K562 (cell line): Measurements from ENCODE around the gene AGAP3. TPM values are rescaled to one million over a fixed set of nuclear protein-coding genes. Genes with fewer than 3 reads are reported as not detected.

Experiments
- BHLHE40 ChIP-seq: IDR thresholded peaks from 2 replicates; pipeline ENCODE4 v1.6.1; 2011; ENCODE audit warnings: low read length, improper control_type of control experiment
- CREB1 ChIP-seq, 2 experiments: sonication (generic) in 1 of 2; formaldehyde crosslinking in 1 of 2; IDR thresholded peaks; 2 replicates each; pipeline versions ENCODE4 v1.6.1 to v1.8.0; 2012 to 2022; ENCODE audit warnings: inconsistent platforms in 1 of 2, mild to moderate bottlenecking in 1 of 2, missing genetic modification reagents in 1 of 2, moderate library complexity in 1 of 2
- EP300 ChIP-seq: IDR thresholded peaks from 2 replicates; pipeline ENCODE4 v1.6.1; 2012; ENCODE audit warnings: low read length, improper control_type of control experiment
- GTF2F1 ChIP-seq: IDR thresholded peaks from 2 replicates; pipeline ENCODE4 v1.6.1; 2011; ENCODE audit warnings: low read depth, low read length, improper control_type of control experiment
- HNRNPK ChIP-seq: fragments of 200-400 bp; formaldehyde crosslinking; IDR thresholded peaks from one replicate; pipeline ENCODE4 v1.6.1; 2018; ENCODE audit warnings: mild to moderate bottlenecking, low read depth, low read length; ENCODE audit not compliant: poor library complexity, severe bottlenecking
- JUND ChIP-seq, 2 experiments: IDR thresholded peaks; 2 replicates in 1 of 2; 3 replicates in 1 of 2; pipeline ENCODE4 v1.6.1; 2011; ENCODE audit warnings: borderline replicate concordance in 2 of 2, low read depth in 2 of 2, low read length in 2 of 2, improper control_type of control experiment in 1 of 2, missing biosample characterization in 1 of 2, missing genetic modification characterization in 1 of 2, missing genetic modification reagents in 1 of 2
- NR2C2 ChIP-seq, 2 experiments: fragments of 200-800 bp in 1 of 2; sonication (Bioruptor generic) in 1 of 2; sonication (generic) in 1 of 2; formaldehyde crosslinking in 1 of 2; IDR thresholded peaks; 2 replicates each; pipeline versions ENCODE4 v1.6.1 to v1.8.0; 2016 to 2022; ENCODE audit warnings: mild to moderate bottlenecking in 1 of 2, missing compliant biosample characterization in 1 of 2, missing genetic modification characterization in 1 of 2, missing genetic modification reagents in 1 of 2
- RB1 ChIP-seq: fragments of 450-650 bp; IDR thresholded peaks from 2 replicates; pipeline ENCODE4 v1.6.1; 2017; ENCODE audit warnings: low read depth, mild to moderate bottlenecking
- RBFOX2 ChIP-seq: fragments of 200-400 bp; formaldehyde crosslinking; IDR thresholded peaks from 2 replicates; pipeline ENCODE4 v1.6.1; 2017; ENCODE audit warnings: low read depth, mild to moderate bottlenecking, low read length, moderate library complexity
- RFX5 ChIP-seq: IDR thresholded peaks from 2 replicates; pipeline ENCODE4 v1.6.1; 2011; ENCODE audit warnings: low read depth, mild to moderate bottlenecking, improper control_type of control experiment, low read length
- SAFB2 ChIP-seq: fragments of 200-400 bp; formaldehyde crosslinking; IDR thresholded peaks from 2 replicates; pipeline ENCODE4 v1.6.1; 2018; ENCODE audit warnings: borderline replicate concordance, low read length, low read depth, moderate library complexity; ENCODE audit not compliant: severe bottlenecking
- polyA plus RNA-seq, 8 experiments: library from polyadenylated mRNA; depleted of rRNA in 4 of 8; stranded (reverse) in 5 of 8; unstranded in 3 of 8; fragments of >200 nt; fragmentation: Nextera tagmentation in 2 of 8; fragmentation: Illumina TruSeq in 1 of 8; extraction: Ambion mirVana in 2 of 8; extraction: Trizol in 1 of 8; gene quantifications; 2 replicates each; pipeline versions ENCODE4 v1.2.1 to v1.2.3, GENCODE V29; 2011 to 2014; ENCODE audit warnings: inconsistent platforms in 1 of 8, missing spikeins in 1 of 8
- total RNA-seq, 7 experiments: library from RNA; depleted of rRNA in 6 of 7; stranded (reverse); fragments of >200 nt in 6 of 7; fragmentation: Illumina TruSeq in 2 of 7; extraction: Trizol in 2 of 7; gene quantifications; 2 replicates each; pipeline versions ENCODE4 v1.2.1 to v1.2.3, GENCODE V29; 2011 to 2021; ENCODE audit warnings: low replicate concordance in 1 of 7
- TF ChIP-seq, protein P1 (sequence below): conservative IDR thresholded peaks from 2 replicates; pipeline ENCODE4 v1.6.1; 2011; ENCODE audit warnings: low read depth, mild to moderate bottlenecking, low read length; ENCODE audit not compliant: control insufficient read depth
- TF ChIP-seq, protein P2 (sequence below), 3 experiments: fragments of 200-800 bp in 1 of 3; sonication (Bioruptor generic) in 1 of 3; sonication (generic) in 1 of 3; formaldehyde crosslinking in 1 of 3; IDR thresholded peaks; 2 replicates each; pipeline versions ENCODE4 v1.6.1 to v1.8.0; 2016 to 2022; ENCODE audit warnings: mild to moderate bottlenecking in 2 of 3, missing compliant biosample characterization in 2 of 3, missing genetic modification characterization in 2 of 3, missing genetic modification reagents in 1 of 3
- TF ChIP-seq, protein P3 (sequence below), 2 experiments: fragments of 450-650 bp in 1 of 2; IDR thresholded peaks; 2 replicates each; pipeline ENCODE4 v1.6.1; 2011 to 2017; ENCODE audit warnings: low read depth in 2 of 2, antibody characterized with exemption in 1 of 2, borderline replicate concordance in 1 of 2, low read length in 1 of 2, mild to moderate bottlenecking in 1 of 2, mixed read lengths in 1 of 2; ENCODE audit not compliant: control insufficient read depth in 1 of 2
- TF ChIP-seq, protein P4 (sequence below): fragments of 250-450 bp; sonication (Bioruptor Pico); IDR thresholded peaks from 2 replicates; pipeline ENCODE4 v1.8.0; 2022; ENCODE audit warnings: inconsistent platforms

Gene AGAP3
- total and polyA plus RNA-seq, 9 of the 15 experiments (the other 6 are each of a cell fraction or from before 2014, with no cell fraction given): 3.4 to 208 (median 62.2) TPM

DNA sequence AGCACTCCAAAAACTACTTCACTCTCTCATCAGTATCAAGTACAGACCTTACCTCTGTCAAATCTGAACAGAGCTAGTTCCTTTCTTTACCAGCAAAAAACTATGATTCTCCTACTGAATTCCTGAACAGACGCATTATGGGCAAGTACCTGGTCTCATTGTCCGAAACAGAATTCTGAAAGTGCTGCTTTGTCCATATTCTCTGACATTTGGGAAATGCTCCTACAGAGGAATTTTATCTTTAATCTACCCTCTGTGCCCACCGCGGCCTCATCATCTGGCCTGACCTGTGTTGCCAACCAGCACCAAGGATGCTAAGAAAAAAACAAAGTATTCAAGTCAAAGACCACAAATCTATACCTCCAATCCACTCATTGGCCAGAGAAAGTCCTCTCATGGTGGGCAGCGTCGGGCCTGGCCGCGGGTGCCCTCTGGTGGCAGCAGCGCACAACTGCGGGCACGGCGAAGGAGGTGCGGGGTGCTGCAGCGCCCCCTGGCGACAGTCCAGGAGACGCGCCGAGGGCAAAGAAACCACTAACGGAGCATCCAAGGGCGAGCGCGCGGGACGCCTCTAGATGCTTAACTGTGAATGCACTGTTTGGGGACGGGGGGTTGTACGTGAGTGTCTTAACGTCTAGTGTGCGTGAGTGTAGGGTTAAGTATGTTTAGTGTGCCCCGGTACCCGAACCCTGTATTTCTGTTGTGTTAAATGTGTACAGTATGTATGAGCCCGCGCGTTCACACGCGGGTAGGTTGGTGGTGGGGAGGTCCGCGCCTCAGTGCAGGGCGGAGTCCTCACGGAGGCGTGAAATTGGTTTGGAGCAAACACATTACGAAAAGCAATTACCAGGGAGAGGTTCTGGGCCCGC, 86.2 kb downstream of the AGAP3 start (continued):
- TF ChIP-seq, protein P1, sequence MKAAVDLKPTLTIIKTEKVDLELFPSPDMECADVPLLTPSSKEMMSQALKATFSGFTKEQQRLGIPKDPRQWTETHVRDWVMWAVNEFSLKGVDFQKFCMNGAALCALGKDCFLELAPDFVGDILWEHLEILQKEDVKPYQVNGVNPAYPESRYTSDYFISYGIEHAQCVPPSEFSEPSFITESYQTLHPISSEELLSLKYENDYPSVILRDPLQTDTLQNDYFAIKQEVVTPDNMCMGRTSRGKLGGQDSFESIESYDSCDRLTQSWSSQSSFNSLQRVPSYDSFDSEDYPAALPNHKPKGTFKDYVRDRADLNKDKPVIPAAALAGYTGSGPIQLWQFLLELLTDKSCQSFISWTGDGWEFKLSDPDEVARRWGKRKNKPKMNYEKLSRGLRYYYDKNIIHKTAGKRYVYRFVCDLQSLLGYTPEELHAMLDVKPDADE: no peak
- TF ChIP-seq NR2C2 (CRISPR knock-in tag; IDR thresholded peaks at IDR 0.05) (peak; percentile 27; the same call in 1 of the 2 replicates), NR2C2 (tag; IDR thresholded peaks at IDR 0.05) (no peak), SAFB2 (no peak), GTF2F1 (peak; percentile 61; the same call in 1 of the 2 replicates), EP300 (peak; percentile 23; the same call in 1 of the 2 replicates), RBFOX2 (peak; percentile 49), JUND (IDR thresholded peaks at IDR 0.05; ENCODE audit: borderline replicate concordance, low read depth, low read length) (peak; percentile 82), JUND (tag; IDR thresholded peaks at IDR 0.05; ENCODE audit: borderline replicate concordance, low read depth, low read length) (peak; percentile 14; the same call in 1 of the 3 replicates), RFX5 (peak; percentile 30; the same call in 1 of the 2 replicates), CREB1 (IDR thresholded peaks at IDR 0.05) (peak; percentile 83), CREB1 (CRISPR knock-in tag; IDR thresholded peaks at IDR 0.05) (peak; percentile 91), BHLHE40 (peak; percentile 78), RB1 (peak; percentile 100), HNRNPK (no peak)
- TF ChIP-seq, protein P2, sequence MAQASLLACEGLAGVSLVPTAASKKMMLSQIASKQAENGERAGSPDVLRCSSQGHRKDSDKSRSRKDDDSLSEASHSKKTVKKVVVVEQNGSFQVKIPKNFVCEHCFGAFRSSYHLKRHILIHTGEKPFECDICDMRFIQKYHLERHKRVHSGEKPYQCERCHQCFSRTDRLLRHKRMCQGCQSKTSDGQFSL (CRISPR knock-in tag; IDR thresholded peaks at IDR 0.05): peak; percentile 78
- TF ChIP-seq, protein P2 (tag; IDR thresholded peaks at IDR 0.05): no peak
- TF ChIP-seq, protein P3, sequence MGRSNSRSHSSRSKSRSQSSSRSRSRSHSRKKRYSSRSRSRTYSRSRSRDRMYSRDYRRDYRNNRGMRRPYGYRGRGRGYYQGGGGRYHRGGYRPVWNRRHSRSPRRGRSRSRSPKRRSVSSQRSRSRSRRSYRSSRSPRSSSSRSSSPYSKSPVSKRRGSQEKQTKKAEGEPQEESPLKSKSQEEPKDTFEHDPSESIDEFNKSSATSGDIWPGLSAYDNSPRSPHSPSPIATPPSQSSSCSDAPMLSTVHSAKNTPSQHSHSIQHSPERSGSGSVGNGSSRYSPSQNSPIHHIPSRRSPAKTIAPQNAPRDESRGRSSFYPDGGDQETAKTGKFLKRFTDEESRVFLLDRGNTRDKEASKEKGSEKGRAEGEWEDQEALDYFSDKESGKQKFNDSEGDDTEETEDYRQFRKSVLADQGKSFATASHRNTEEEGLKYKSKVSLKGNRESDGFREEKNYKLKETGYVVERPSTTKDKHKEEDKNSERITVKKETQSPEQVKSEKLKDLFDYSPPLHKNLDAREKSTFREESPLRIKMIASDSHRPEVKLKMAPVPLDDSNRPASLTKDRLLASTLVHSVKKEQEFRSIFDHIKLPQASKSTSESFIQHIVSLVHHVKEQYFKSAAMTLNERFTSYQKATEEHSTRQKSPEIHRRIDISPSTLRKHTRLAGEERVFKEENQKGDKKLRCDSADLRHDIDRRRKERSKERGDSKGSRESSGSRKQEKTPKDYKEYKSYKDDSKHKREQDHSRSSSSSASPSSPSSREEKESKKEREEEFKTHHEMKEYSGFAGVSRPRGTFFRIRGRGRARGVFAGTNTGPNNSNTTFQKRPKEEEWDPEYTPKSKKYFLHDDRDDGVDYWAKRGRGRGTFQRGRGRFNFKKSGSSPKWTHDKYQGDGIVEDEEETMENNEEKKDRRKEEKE (IDR thresholded peaks at IDR 0.05; ENCODE audit: borderline replicate concordance in 1 of 2, control insufficient read depth in 1 of 2, low read depth in 2 of 2, low read length in 1 of 2): no peak; a peak in 1 of 4 replicates
- TF ChIP-seq, protein P4, sequence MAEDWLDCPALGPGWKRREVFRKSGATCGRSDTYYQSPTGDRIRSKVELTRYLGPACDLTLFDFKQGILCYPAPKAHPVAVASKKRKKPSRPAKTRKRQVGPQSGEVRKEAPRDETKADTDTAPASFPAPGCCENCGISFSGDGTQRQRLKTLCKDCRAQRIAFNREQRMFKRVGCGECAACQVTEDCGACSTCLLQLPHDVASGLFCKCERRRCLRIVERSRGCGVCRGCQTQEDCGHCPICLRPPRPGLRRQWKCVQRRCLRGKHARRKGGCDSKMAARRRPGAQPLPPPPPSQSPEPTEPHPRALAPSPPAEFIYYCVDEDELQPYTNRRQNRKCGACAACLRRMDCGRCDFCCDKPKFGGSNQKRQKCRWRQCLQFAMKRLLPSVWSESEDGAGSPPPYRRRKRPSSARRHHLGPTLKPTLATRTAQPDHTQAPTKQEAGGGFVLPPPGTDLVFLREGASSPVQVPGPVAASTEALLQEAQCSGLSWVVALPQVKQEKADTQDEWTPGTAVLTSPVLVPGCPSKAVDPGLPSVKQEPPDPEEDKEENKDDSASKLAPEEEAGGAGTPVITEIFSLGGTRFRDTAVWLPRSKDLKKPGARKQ: peak; percentile 99
